Stimulated activated memory B cell treated with anti-CD40 and anti-IgM and Interleukin-4, amounts not matched to agents 10 μg/mL and 1 μg/mL and 100 μg/mL, for 72 hours (primary cell): ENCODE measurements around the gene F2RL2.

ENCODE experiments used
- ATAC-seq: fragments of 150-1000 bp; cut with Tn5 transposase; 2 replicates; pipeline ENCODE4 v1.10.0; 2021
- H3K27ac Mint-ChIP-seq: one replicate; pipeline ENCODE4 v1.8.0; 2022; ENCODE audit warnings: mild to moderate bottlenecking, mixed read lengths
- H3K27me3 Mint-ChIP-seq: one replicate; pipeline ENCODE4 v1.8.0; 2022; ENCODE audit warnings: mixed read lengths
- H3K36me3 Mint-ChIP-seq: one replicate; pipeline ENCODE4 v1.8.0; 2022; ENCODE audit warnings: mixed read lengths
- H3K4me1 Mint-ChIP-seq: one replicate; pipeline ENCODE4 v1.8.0; 2022; ENCODE audit warnings: mixed read lengths
- H3K4me3 Mint-ChIP-seq: one replicate; pipeline ENCODE4 v1.8.0; 2022; ENCODE audit warnings: mild to moderate bottlenecking, moderate library complexity, mixed read lengths
- H3K9me3 Mint-ChIP-seq: one replicate; pipeline ENCODE4 v1.8.0; 2022; ENCODE audit warnings: mixed read lengths

The F2RL2 gene, protein sequence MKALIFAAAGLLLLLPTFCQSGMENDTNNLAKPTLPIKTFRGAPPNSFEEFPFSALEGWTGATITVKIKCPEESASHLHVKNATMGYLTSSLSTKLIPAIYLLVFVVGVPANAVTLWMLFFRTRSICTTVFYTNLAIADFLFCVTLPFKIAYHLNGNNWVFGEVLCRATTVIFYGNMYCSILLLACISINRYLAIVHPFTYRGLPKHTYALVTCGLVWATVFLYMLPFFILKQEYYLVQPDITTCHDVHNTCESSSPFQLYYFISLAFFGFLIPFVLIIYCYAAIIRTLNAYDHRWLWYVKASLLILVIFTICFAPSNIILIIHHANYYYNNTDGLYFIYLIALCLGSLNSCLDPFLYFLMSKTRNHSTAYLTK

DNA sequence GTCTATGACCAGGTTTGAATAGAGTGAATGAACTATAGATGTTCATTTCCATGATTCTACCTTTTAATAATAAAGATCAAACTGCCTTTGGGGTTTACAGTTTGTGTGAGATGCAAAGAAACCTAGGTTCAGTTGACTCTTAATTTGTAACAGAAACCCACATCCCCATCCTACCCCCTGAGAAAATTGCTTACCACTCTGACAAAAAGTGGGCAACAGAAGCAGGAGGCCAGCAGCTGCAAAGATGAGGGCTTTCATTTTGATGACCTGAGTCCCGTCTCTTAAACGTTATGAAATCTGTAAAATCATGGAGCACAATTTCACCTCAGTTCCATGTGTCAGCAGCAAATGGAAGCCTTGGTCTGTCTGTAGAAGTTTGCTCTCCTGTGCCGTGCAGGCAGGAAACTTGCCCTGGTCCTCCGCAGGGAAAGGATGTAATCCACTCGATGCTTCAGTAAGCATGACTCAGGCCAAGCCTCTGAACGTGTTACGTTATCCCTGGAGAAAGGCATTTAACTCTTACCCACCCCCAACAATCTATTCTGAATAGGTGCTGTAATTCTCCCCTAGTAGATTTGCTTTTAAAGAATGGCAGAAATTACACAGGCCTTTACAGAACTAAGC is at the start of gene F2RL2:
Gene F2RL2 (minus strand): TSS at position 431 of the 624 bp plus-strand sequence. CDS start 173 bp downstream, at position 258.
- Mint-ChIP-seq H3K4me3 (no peak within 1 kb of the TSS), H3K36me3 (peaks cover 7% of the 10 kb centered on the region), H3K27me3 (peaks cover 10% of the 10 kb centered on the region), H3K9me3 (no peaks in the 10 kb centered on the region), H3K4me1 (no peaks in the 10 kb centered on the region), H3K27ac (no peak within 1 kb of the TSS)
- ATAC-seq = no peak

DNA sequence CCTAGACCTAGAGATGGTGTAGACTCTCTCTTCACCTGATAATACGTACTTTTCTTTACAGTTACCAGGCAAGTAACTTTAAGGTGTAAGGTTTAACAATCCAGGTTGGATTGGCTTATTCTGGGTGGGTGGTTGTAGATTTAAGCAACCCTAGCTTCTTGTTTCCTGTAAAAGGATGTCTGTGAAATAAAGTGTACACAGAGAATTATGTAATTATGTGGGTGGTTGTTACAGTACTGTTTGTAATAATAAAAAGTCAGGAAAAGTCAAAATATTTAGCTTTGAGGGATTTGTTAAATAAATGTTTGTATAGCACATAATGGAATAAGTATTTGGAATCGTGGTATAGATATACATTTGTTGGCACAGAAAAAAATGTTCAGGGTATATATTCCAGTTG is 49.0 kb upstream of the F2RL2 start:
- no peak for ATAC-seq
- H3K27me3 Mint-ChIP-seq = no peaks in the 10 kb centered on the region
- H3K4me1 Mint-ChIP-seq = no peaks in the 10 kb centered on the region
- H3K36me3 Mint-ChIP-seq = peaks cover 19% of the 10 kb centered on the region
- no peak overlapping the region for H3K4me3 Mint-ChIP-seq
- H3K27ac Mint-ChIP-seq = no peak overlapping the region
- no peaks in the 10 kb centered on the region for H3K9me3 Mint-ChIP-seq

DNA sequence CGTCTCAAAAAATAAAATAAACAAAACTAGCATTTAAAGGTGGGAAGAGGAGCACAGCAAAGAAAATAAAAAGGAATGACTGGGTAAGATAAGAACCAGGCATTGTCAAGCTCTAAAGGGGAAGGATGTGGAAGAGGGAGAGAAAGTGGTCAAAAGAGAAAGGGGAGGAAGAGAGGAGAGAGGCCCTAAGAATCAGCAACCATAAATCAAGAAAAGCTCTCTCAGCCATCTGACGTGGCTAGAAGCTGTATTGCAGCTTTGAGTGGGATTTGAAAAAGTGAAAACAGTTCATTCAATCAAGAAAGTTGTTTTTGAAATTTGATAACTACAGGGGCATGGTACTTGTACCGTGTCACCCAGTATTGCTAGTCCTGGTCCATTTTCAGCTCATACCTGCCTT is 47.3 kb upstream of the F2RL2 start:
- ATAC-seq = no peak
- H3K4me1 Mint-ChIP-seq = no peaks in the 10 kb centered on the region
- peaks cover 19% of the 10 kb centered on the region for H3K36me3 Mint-ChIP-seq
- no peaks in the 10 kb centered on the region for H3K9me3 Mint-ChIP-seq
- H3K27ac Mint-ChIP-seq = no peak overlapping the region
- no peak overlapping the region for H3K4me3 Mint-ChIP-seq
- no peaks in the 10 kb centered on the region for H3K27me3 Mint-ChIP-seq

DNA sequence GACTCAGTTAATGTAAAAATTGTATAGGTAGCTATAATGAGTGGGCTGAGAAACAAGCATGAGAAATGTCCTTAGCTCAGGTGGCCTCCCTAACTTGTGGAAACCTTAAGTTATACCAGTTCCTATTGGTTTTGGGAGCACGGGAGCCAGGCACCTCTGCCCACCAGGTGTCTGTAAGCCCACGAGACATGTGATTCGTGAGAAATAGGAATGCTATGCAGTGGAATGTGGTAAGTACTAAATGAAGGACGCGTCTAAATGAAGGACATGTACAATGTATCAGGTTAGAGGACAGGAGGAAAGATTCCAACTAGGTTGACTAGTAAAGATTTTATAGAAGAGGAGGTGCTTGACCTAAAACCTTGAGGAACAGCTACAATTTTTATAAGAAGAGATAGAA is 46.0 kb upstream of the F2RL2 start:
- H3K4me1 Mint-ChIP-seq = no peaks in the 10 kb centered on the region

DNA sequence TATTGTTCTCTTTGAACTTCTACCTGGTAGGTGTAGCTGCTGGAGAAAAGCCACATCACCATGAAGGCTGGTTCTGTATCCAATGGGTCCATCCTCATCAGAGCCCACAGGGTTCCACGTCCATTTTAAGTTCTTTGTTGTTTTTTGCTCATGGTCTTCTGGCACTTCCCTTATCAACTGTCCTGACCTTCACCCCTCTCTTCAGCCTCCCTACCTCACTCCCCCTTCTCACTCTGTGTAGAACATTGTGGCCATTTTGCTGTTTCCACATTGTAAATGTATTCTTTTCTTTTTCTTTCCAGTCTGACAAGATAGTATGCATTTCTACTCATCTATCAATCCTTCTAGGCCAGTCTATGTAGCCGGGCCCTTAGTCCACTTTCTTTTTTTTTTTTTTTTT is 44.3 kb upstream of the F2RL2 start:
- Mint-ChIP-seq H3K27me3 (no peaks in the 10 kb centered on the region), H3K9me3 (no peaks in the 10 kb centered on the region), H3K4me3 (no peak overlapping the region), H3K27ac (no peak overlapping the region), H3K36me3 (peaks cover 25% of the 10 kb centered on the region), H3K4me1 (no peaks in the 10 kb centered on the region)
- ATAC-seq = no peak

More for the DNA sequence above, 46.0 kb upstream of the F2RL2 start:
- Mint-ChIP-seq H3K27me3 (no peaks in the 10 kb centered on the region), H3K9me3 (no peaks in the 10 kb centered on the region), H3K27ac (no peak overlapping the region), H3K4me3 (no peak overlapping the region), H3K36me3 (peaks cover 25% of the 10 kb centered on the region)
- no peak for ATAC-seq

DNA sequence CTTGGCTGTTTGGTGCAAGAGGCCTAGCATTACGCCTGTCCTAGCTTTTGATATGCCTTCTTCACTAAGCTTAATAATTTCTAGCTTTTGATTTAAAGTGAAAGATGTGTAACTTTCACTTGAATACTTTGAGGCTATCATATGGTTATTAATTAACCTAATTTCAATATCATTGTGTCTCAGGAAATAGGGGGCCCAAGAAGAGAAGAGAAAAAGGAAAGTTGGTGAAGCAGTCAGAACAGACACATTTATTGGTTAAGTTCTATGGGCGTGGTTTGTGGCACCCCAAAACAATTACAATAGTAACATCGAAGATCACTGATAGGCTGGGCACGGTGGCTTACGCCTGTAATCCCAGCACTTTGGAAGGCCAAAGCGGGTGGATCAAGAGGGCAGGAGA is 40.9 kb upstream of the F2RL2 start:
- Mint-ChIP-seq H3K27ac (no peak overlapping the region), H3K36me3 (peaks cover 7% of the 10 kb centered on the region), H3K4me3 (no peak overlapping the region)

DNA sequence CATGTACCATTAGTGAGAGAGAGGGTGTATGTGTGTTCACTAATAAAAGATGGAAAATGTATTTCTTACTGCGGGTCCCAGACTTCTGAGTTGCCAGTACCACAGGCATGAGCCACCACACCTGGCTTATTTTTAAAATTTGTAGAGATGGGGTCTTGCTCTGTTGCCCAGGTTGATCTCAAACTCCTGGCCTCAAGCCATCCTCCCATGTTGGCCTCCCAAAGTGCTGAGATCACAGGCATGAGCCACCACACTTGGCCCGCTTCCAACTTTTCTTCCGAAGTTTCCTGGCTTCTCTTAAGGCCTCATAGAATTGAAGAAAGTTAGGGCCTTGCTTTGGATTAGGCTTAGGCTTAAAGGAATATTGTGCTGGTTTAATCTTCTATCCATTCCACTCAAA is 40.4 kb upstream of the F2RL2 start:
- no peak for ATAC-seq
- no peak overlapping the region for H3K4me3 Mint-ChIP-seq
- no peak overlapping the region for H3K27ac Mint-ChIP-seq
- no peaks in the 10 kb centered on the region for H3K27me3 Mint-ChIP-seq
- H3K9me3 Mint-ChIP-seq = no peaks in the 10 kb centered on the region
- peaks cover 6% of the 10 kb centered on the region for H3K36me3 Mint-ChIP-seq
- H3K4me1 Mint-ChIP-seq = no peaks in the 10 kb centered on the region

More for the DNA sequence above, 40.9 kb upstream of the F2RL2 start:
- no peaks in the 10 kb centered on the region for H3K27me3 Mint-ChIP-seq
- no peaks in the 10 kb centered on the region for H3K9me3 Mint-ChIP-seq
- no peak for ATAC-seq
- H3K4me1 Mint-ChIP-seq = no peaks in the 10 kb centered on the region

DNA sequence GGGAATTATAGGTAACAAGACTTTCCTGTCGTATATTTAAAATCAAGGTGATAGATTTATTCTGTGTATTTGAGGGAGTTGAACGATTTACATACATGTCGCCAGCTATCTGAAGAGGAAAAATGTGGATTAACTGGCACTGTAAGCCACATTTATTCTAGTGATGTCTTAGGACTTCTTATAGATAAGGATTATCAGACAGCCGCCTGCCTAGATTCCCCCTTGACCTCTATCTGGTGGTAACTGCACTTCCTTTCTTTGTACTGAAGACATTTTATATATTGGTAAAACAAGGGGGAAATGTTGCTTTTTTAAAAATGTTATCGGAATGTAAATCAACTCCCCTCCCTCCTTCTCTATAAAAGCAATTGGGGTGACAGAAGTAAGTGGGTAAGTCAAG is 39.3 kb upstream of the F2RL2 start:
- H3K27ac Mint-ChIP-seq = no peak overlapping the region
- H3K4me1 Mint-ChIP-seq = no peaks in the 10 kb centered on the region
- no peak overlapping the region for H3K4me3 Mint-ChIP-seq
- H3K27me3 Mint-ChIP-seq = no peaks in the 10 kb centered on the region
- ATAC-seq = no peak
- H3K9me3 Mint-ChIP-seq = no peaks in the 10 kb centered on the region
- peaks cover 6% of the 10 kb centered on the region for H3K36me3 Mint-ChIP-seq

DNA sequence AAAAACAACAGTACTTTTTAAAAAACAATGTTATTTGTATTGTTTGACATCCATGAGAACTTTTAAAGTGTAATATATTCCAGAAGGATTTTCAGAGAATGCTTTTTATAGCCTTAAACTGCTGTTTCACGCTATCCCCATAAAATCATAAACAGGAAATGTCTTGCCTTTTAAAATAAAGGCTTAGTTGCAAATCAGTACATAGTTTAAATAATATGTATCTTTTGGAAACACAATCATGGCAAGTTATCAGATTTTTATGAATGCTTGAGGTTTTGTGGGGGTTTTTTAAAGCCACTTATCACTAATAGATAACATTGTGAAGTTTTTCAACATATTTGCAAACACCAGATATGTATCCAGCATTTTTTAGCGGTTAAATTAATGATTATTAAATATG is 37.2 kb upstream of the F2RL2 start:
- H3K27ac Mint-ChIP-seq = no peak overlapping the region
- H3K4me3 Mint-ChIP-seq = no peak overlapping the region
- no peaks in the 10 kb centered on the region for H3K9me3 Mint-ChIP-seq
- no peaks in the 10 kb centered on the region for H3K27me3 Mint-ChIP-seq
- no peak for ATAC-seq
- peaks cover 6% of the 10 kb centered on the region for H3K36me3 Mint-ChIP-seq
- H3K4me1 Mint-ChIP-seq = no peaks in the 10 kb centered on the region

DNA sequence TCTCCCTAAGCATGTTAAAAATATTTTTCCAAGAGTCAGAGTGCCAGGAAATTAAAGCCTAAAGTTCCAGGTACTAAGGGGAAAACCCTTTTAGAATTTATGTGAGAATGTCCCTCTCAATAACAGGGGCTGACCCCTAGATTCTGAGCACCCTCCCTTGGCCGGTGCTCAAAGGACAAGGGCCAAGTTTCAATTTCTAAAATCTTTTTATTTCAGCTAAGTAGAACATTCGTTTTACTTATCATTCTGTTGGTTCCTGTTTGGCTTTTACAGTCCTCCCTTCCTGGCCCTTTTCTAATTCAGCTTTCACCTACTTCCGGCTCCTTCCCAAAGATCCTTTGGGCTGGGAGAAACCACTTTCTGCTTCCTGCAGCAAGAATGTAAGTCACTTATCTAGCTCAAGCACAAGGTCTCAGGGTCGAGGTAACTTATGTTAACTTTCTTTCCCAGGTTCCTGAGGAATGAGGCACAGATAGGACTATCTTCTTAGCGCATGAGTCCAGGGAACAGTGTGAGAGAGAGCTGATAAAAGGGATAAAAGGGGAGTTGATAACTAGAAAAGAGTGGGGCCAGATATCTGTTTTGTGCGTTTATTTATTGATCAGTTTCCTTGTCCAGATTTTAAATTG is 34.6 kb upstream of the F2RL2 start:
- Mint-ChIP-seq H3K27me3 (no peaks in the 10 kb centered on the region), H3K36me3 (no peaks in the 10 kb centered on the region), H3K27ac (no peak overlapping the region), H3K9me3 (no peaks in the 10 kb centered on the region), H3K4me1 (no peaks in the 10 kb centered on the region), H3K4me3 (no peak overlapping the region)
- no peak for ATAC-seq

DNA sequence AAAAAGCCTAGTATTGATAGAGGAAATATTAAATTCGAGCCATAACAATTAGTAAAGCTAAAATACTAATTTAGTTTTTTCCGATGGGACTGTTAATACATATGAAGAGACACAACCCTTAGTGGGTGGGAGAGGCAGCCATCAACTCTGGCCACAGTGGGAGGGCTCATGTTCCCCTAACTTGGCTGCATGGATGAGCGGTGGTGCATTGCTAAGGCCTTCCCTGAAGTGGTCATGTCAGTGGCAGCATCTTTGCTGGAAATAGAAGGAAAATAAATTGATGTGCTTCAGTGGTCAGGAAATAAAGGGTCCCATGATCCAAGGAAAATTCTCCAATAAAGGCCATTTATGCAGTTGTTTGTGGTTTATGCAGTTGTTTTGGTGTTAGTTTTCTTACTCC is 33.9 kb upstream of the F2RL2 start:
- no peak overlapping the region for H3K27ac Mint-ChIP-seq
- no peak overlapping the region for H3K4me3 Mint-ChIP-seq
- H3K36me3 Mint-ChIP-seq = no peaks in the 10 kb centered on the region
- no peak for ATAC-seq
- H3K9me3 Mint-ChIP-seq = no peaks in the 10 kb centered on the region
- no peaks in the 10 kb centered on the region for H3K27me3 Mint-ChIP-seq
- H3K4me1 Mint-ChIP-seq = no peaks in the 10 kb centered on the region

DNA sequence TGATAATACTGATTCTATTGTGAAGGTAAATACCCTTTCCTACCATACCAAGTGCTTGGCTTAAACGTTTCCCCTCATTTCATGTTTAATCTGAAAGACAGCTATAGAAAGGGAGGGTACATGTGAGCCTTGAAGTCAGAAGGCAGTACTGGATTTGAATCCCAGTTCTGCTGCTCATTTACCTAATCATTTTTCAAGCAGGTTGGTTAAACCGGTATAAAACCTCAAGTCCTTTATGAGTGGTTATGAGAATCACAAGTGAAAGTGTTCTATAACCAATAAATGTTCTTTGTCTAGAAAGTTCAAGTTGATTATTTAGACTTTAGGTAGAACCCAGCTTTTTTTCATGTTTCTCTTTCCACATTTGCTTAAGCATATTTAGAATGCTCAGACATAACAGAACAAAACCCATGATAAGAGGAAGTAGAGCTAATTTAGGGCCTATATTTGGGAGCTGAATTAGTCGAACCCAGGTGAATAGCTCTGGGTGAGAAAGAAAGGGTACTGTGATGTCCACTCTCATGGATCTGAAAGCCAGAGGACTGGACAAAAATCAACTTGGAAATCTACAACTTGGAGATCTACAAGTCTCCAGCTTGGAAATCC is 29.7 kb upstream of the F2RL2 start:
- H3K4me1 Mint-ChIP-seq = no peaks in the 10 kb centered on the region
- no peaks in the 10 kb centered on the region for H3K27me3 Mint-ChIP-seq
- H3K27ac Mint-ChIP-seq = no peak overlapping the region
- H3K4me3 Mint-ChIP-seq = no peak overlapping the region
- H3K36me3 Mint-ChIP-seq = peaks cover 13% of the 10 kb centered on the region
- peaks cover 20% of the 10 kb centered on the region for H3K9me3 Mint-ChIP-seq
- ATAC-seq = no peak

DNA sequence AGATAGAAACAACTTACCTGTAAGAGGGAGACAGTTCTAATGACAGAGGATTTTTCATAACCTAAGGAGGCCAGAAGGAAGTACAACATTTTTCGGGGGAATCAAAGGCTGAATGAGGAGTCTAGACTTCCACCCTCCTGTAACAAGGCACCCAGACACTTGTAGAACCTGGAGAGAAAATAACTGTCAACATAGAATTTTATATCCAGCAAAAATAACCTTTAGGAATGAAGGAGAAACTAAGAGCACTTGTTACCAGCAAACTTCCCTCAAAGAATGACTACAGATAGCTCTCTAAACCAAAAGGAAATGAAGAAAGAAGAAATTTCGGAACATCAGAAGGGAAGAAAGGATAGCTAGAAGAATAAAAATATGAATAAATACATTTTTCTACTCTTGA is 25.9 kb upstream of the F2RL2 start:
- H3K9me3 Mint-ChIP-seq = peaks cover 25% of the 10 kb centered on the region
- H3K27me3 Mint-ChIP-seq = no peaks in the 10 kb centered on the region
- H3K36me3 Mint-ChIP-seq = peaks cover 27% of the 10 kb centered on the region
- ATAC-seq = no peak
- no peaks in the 10 kb centered on the region for H3K4me1 Mint-ChIP-seq
- H3K27ac Mint-ChIP-seq = no peak overlapping the region
- H3K4me3 Mint-ChIP-seq = no peak overlapping the region

DNA sequence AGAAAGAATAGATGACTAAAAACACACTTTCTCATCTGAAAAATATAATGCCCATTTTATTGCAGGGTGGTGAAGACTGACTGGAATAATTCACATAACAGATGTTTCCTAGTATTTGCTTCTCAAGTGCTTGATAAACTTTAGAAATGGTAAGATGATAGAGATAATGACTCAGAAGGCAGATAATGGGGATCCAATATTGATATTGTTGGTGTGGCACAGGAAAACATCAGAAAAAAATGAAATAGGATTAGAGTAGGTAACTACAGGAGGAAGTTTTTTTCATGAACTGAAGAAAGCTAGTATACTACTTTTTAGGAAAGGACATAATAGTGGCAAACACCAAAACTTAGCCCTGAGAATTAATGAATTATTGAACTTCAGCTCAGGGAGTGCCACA is 20.2 kb upstream of the F2RL2 start:
- Mint-ChIP-seq H3K9me3 (peaks cover 8% of the 10 kb centered on the region), H3K4me1 (peaks cover 7% of the 10 kb centered on the region), H3K27me3 (no peaks in the 10 kb centered on the region), H3K36me3 (peaks cover 18% of the 10 kb centered on the region), H3K27ac (no peak overlapping the region), H3K4me3 (no peak overlapping the region)
- ATAC-seq = no peak

DNA sequence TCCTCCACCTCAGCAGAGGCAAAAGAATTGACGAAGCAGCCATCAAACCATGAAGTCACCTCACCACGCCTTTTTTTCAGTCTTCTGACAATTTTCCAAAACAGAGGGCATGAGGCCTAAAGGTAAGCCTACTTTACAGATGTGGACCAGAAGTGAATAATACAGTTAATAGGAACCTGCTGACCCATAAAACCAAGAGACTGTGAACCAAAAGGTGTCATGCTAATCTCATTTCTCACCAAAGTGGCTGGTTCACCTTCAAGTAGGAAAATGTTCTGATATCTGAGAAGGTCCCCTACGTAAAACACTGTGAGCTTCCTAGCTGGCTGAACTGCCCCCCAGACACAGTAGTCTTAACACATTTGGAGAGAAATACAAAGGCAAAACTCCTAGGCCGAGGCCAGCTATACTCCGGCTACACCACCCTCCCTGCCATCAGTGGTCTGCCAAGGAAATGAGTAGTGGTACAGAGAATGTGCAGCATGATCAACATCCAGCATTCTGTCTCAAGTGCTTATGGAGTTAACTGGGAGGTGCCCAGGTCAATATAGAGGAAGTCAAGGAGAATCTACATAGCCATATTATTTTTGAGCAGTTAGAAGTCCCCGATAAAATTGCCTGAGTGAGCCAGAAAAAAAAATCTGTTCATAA is 19.3 kb upstream of the F2RL2 start:
- H3K27ac Mint-ChIP-seq = no peak overlapping the region

More for the DNA sequence above, 19.3 kb upstream of the F2RL2 start:
- Mint-ChIP-seq H3K4me1 (peaks cover 12% of the 10 kb centered on the region), H3K27me3 (no peaks in the 10 kb centered on the region), H3K9me3 (peaks cover 2% of the 10 kb centered on the region), H3K36me3 (peaks cover 11% of the 10 kb centered on the region), H3K4me3 (no peak overlapping the region)
- ATAC-seq = peak; percentile 57
